Adrenal gland (tissue), 12 donors: ENCODE data around the gene S100A11. TPM values are rescaled to one million over a fixed set of nuclear protein-coding genes. Genes with fewer than 3 reads are reported as not detected.
A peak's percentile ranks its signal among the peaks of the same experiment; 100 is the strongest.

Experiments used
- DNase-seq, 7 donors: peaks; one replicate each; pipeline ENCODE4 v3.0.0-alpha.2; 2019 to 2020
- H3K27ac ChIP-seq, 5 donors: fragments of 200-600 bp; sonication (generic) in 4 of 5; 1 replicate in 3 of 5; 2 replicates in 2 of 5; pipeline versions ENCODE4 v1.5.1 to v1.8.0; 2016 to 2020; ENCODE audit warnings: mild to moderate bottlenecking in 1 of 5
- H3K27me3 ChIP-seq: fragments of 200-600 bp; 2 replicates; pipeline ENCODE4 v1.8.0; 2021
- H3K36me3 ChIP-seq, 2 donors: fragments of 200-600 bp; replicated peaks in 1 of 2; 1 replicate in 1 of 2; 2 replicates in 1 of 2; pipeline versions ENCODE4 v1.5.1 to v1.8.0; 2018 to 2022
- H3K4me1 ChIP-seq, 2 donors: fragments of 200-600 bp; replicated peaks in 1 of 2; 1 replicate in 1 of 2; 2 replicates in 1 of 2; pipeline versions ENCODE4 v1.5.1 to v1.8.0; 2018 to 2021
- H3K4me3 ChIP-seq, 4 donors: fragments of 200-600 bp; sonication (generic) in 3 of 4; one replicate each; pipeline ENCODE4 v1.5.1; 2016 to 2018
- H3K9me3 ChIP-seq, 3 donors: fragments of 200-600 bp; sonication (generic) in 1 of 3; replicated peaks in 1 of 3; 1 replicate in 2 of 3; 2 replicates in 1 of 3; pipeline versions ENCODE4 v1.5.1 to v1.8.0; 2016 to 2021
- POLR2A ChIP-seq, 2 donors: fragments of 450-650 bp; IDR thresholded peaks; one replicate each; pipeline ENCODE4 v1.6.1; 2017; ENCODE audit warnings: antibody characterized with exemption in 2 of 2, mild to moderate bottlenecking in 2 of 2, moderate library complexity in 1 of 2
- WGBS, 4 donors: extraction: QIAGEN DNeasy Blood & Tissue Kit in 2 of 4; methylation state at CpG; one replicate each; pipeline versions ENCODE4 v1.1.5 to v1.1.7; 2013 to 2017; 5-methylcytosine and 5-hydroxymethylcytosine counted together
- intact Hi-C, 2 donors: fragments of 100-400 bp; cut with DNase I; formaldehyde crosslinking; loops; one replicate each; pipeline versions ENCODE4 v1.14.1 to v1.15.0; 2022 to 2023
- polyA plus RNA-seq, 3 donors: library from polyadenylated mRNA; stranded (reverse); fragments of 200-250 nt in 2 of 3; fragments of 350-450 nt in 1 of 3; fragmentation: Illumina TruSeq in 1 of 3; extraction: RNeasy Lipid Tissue Mini Kit (QIAGEN cat#74804) in 1 of 3; gene quantifications; one replicate each; pipeline ENCODE4 v1.2.3, GENCODE V29; 2013 to 2014
- total RNA-seq, 9 donors: library from RNA; depleted of rRNA in 4 of 9; stranded (reverse); fragments of >200 nt in 4 of 9; fragments of 120-200 nt in 1 of 9; fragmentation: NEBNext Ultra II Directional in 1 of 9; extraction: Animal tissue kit (Norgen Biotek cat#: 25700) in 1 of 9; gene quantifications; one replicate each; pipeline versions ENCODE4 v1.1.0 to v1.2.4, GENCODE V29; 2013 to 2023
- TF ChIP-seq, protein P1 (sequence below), 6 experiments: fragments of 450-650 bp in 4 of 6; fragments of 200-600 bp in 2 of 6; sonication (generic) in 1 of 6; IDR thresholded peaks; 1 replicate in 5 of 6; 2 replicates in 1 of 6; pipeline versions ENCODE4 v1.5.1 to v1.8.0; 2016 to 2021; ENCODE audit warnings: antibody characterized with exemption in 6 of 6, mild to moderate bottlenecking in 2 of 6, moderate library complexity in 1 of 6
- donor health status: healthy with polysubstance abuse.
- donor health status: Bipolar disorder and iron deficiency.
- donor health status: DM: yes; HTN: yes; CAD: no.
- donor health status: DM: no; HTN: no; CAD: no.
- donor health status: DM: no; HTN: no; CAD: no.
- donor health status: DM: yes; HTN: yes; CAD: no.

Gene S100A11
- total and polyA plus RNA-seq, 12 donors, result 66.8 to 1,160 (median 156) TPM

- peak; percentile 55 to 87 (median 83) for DNase-seq
- Histone ChIP-seq H3K27ac (peak overlapping the region; percentile 70 to 85 (median 80)), H3K9me3 (no peaks in the 10 kb centered on the region), H3K4me1 (peaks cover 47 to 72% of the 10 kb centered on the region in 2 donors), H3K27me3 (no peaks in the 10 kb centered on the region), H3K36me3 (no peaks in the 10 kb centered on the region), H3K4me3 (peak overlapping the region in 3 of 4 donors; percentile 53 to 76 (median 68))
- 28 to 53% (median 36%) methylated on average over 11 to 21 of the region's 21 CpGs for WGBS, 4 donors
- peak in 1 of 2 donors; percentile 57 for TF ChIP-seq POLR2A (IDR thresholded peaks at IDR 0.05)
- TF ChIP-seq, protein P1, sequence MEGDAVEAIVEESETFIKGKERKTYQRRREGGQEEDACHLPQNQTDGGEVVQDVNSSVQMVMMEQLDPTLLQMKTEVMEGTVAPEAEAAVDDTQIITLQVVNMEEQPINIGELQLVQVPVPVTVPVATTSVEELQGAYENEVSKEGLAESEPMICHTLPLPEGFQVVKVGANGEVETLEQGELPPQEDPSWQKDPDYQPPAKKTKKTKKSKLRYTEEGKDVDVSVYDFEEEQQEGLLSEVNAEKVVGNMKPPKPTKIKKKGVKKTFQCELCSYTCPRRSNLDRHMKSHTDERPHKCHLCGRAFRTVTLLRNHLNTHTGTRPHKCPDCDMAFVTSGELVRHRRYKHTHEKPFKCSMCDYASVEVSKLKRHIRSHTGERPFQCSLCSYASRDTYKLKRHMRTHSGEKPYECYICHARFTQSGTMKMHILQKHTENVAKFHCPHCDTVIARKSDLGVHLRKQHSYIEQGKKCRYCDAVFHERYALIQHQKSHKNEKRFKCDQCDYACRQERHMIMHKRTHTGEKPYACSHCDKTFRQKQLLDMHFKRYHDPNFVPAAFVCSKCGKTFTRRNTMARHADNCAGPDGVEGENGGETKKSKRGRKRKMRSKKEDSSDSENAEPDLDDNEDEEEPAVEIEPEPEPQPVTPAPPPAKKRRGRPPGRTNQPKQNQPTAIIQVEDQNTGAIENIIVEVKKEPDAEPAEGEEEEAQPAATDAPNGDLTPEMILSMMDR (IDR thresholded peaks at IDR 0.05), result no peak
- intact Hi-C loops, result no loop called here
Measured at GRCh38 chr1:151992303-151993083, 44.3 kb downstream of the S100A11 start.

DNA sequence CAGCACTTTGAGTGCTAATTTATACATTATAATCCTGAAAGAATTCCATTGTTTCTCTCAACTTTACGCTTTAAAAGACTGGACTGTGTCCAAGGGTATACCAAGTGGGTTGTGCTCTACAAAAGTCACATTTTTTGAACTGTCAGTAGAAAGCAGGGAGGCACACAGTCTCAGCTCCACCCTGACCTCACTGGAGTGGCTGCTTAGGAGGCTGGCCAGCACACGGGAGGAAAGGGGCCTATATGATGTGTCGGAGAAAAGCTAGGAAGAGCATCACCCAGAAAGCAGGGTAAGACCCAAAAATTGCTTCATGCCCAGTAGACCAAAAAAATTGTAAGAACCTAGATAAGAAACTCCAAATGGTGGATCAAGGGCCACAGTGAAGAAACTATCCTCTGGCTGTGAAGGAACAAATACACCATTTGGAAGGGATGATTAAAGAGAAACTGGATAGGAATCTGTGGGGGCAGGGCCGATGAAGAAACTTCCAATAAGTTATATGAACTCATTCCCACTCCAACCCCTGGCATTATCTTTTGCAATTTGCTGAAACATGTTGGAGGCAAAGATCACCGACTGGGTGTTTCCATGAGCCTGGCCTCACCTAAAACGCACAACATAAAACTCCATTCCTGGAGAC is 45.0 kb downstream of the S100A11 start:
- peak overlapping the region in 1 of 4 donors; percentile 53 for H3K4me3 ChIP-seq
- no peaks in the 10 kb centered on the region for H3K9me3 ChIP-seq
- no peak for DNase-seq
- WGBS, 4 donors, result 47 to 58% (median 55%) methylated on average over 6 of the region's 6 CpGs
- H3K27ac ChIP-seq, result peak overlapping the region; percentile 70 to 85 (median 80)
- no peaks in the 10 kb centered on the region for H3K36me3 ChIP-seq
- TF ChIP-seq POLR2A (IDR thresholded peaks at IDR 0.05), result no peak
- TF ChIP-seq, protein P1 (IDR thresholded peaks at IDR 0.05), result no peak
- intact Hi-C loops, result no loop called here
- no peaks in the 10 kb centered on the region for H3K27me3 ChIP-seq
- peaks cover 48 to 78% of the 10 kb centered on the region in 2 donors for H3K4me1 ChIP-seq

- H3K9me3 ChIP-seq, result no peaks in the 10 kb centered on the region
- peak overlapping the region in 3 of 5 donors; percentile 10 to 89 (median 79) for H3K27ac ChIP-seq
- DNase-seq, result peak; percentile 44 to 71 (median 65)
- H3K4me3 ChIP-seq, result no peak overlapping the region
- TF ChIP-seq, protein P1 (IDR thresholded peaks at IDR 0.05), result no peak
- TF ChIP-seq POLR2A (IDR thresholded peaks at IDR 0.05), result no peak
- WGBS, 4 donors, result 9 to 19% (median 14%) methylated on average over 5 of the region's 5 CpGs
- H3K27me3 ChIP-seq, result no peaks in the 10 kb centered on the region
- peaks cover 48 to 82% of the 10 kb centered on the region in 2 donors for H3K4me1 ChIP-seq
- intact Hi-C loops, result no loop called here
- H3K36me3 ChIP-seq, result peaks cover 0 to 2% of the 10 kb centered on the region in 2 donors
Measured at GRCh38 chr1:151990856-151991198, 46.0 kb downstream of the S100A11 start.

DNA sequence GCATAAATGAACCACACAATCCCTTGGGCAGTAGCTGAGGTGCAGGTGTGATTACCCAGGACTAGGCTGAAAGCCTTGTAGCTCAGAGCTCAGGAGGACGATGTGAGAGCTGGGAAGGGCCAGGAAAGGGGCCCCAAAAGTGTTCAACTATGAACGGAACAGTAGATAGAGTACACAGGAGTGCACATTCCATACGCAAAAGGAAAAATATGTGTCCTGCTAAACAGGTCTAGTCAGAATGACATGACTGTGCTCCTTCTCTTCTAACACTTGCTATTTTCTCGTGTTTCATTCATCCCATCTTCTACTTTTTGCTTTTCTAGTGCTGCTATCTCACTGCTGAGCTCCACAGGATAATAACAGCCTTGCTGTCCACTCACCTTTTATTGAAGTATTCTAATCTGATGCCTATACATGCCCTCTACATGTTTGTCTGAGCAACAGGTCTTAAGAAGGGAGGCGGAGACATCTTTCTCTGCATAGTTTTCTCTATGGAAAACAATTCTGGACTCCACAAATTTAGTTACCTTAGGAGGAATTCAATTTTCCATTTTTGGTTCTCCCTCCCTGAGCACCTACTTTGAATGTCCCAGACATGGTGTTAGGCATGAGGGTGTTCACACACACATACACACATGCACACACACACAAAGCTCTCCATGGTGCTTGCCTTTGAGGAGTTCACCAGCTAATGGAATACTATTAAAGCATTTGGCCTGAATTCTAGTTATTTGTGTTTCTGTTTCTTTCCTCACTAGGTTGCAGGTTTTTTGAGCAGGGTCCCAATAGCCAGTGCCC is 46.5 kb downstream of the S100A11 start:
- H3K9me3 ChIP-seq, result no peaks in the 10 kb centered on the region
- H3K27me3 ChIP-seq, result no peaks in the 10 kb centered on the region
- DNase-seq, result no peak
- intact Hi-C loops, result no loop called here
- peaks cover 48 to 77% of the 10 kb centered on the region in 2 donors for H3K4me1 ChIP-seq
- H3K36me3 ChIP-seq, result peaks cover 0 to 7% of the 10 kb centered on the region in 2 donors
- TF ChIP-seq POLR2A (IDR thresholded peaks at IDR 0.05), result no peak
- TF ChIP-seq, protein P1 (IDR thresholded peaks at IDR 0.05), result no peak
- peak overlapping the region; percentile 10 to 89 (median 75) for H3K27ac ChIP-seq
- WGBS, 4 donors, result 64 to 77% (median 71%) methylated on average over 5 of the region's 5 CpGs
- H3K4me3 ChIP-seq, result no peak overlapping the region
